ENCODE data around the gene AP3D1. TPM values are rescaled to one million over a fixed set of nuclear protein-coding genes. Genes with fewer than 3 reads are reported as not detected.

The AP3D1 gene
- total RNA-seq, 1 experiment from 2014 or later = 114 TPM

Other genes starting within 250 kb of the AP3D1 start
- gene ADAT3, start 246.2 kb downstream of the AP3D1 start, total RNA-seq (2014; rRNA removed; shearing (Covaris generic)) = 2.6 and 3.0 TPM in 2 replicates
- gene SCAMP4, start 246.2 kb downstream of the AP3D1 start, total RNA-seq (2014; rRNA removed; shearing (Covaris generic)) = 38.5 and 41.7 TPM in 2 replicates
- 45.1 and 49.3 TPM in 2 replicates for gene CSNK1G2, start 210.4 kb downstream of the AP3D1 start, total RNA-seq (2014; rRNA removed; shearing (Covaris generic))
- gene BTBD2, start 135.9 kb downstream of the AP3D1 start, total RNA-seq (2014; rRNA removed; shearing (Covaris generic)) = 30.2 and 34.5 TPM in 2 replicates
- gene MKNK2, start 100.3 kb downstream of the AP3D1 start, total RNA-seq (2014; rRNA removed; shearing (Covaris generic)) = 19.1 and 22.2 TPM in 2 replicates
- 5.0 and 5.1 TPM in 2 replicates for gene MOB3A, start 55.2 kb downstream of the AP3D1 start, total RNA-seq (2014; rRNA removed; shearing (Covaris generic))
- gene IZUMO4, start 54.7 kb downstream of the AP3D1 start, total RNA-seq (2014; rRNA removed; shearing (Covaris generic)) = 0.40 TPM in 1 of 2 replicates, not detected in the other
- gene DOT1L, start 12.4 kb upstream of the AP3D1 start, total RNA-seq (2014; rRNA removed; shearing (Covaris generic)) = 2.1 and 3.8 TPM in 2 replicates
- gene PLEKHJ1, start 84.8 kb upstream of the AP3D1 start, total RNA-seq (2014; rRNA removed; shearing (Covaris generic)) = 44.5 and 45.8 TPM in 2 replicates
- 14.6 and 15.6 TPM in 2 replicates for gene SF3A2, start 85.3 kb upstream of the AP3D1 start, total RNA-seq (2014; rRNA removed; shearing (Covaris generic))
- gene AMH, start 97.8 kb upstream of the AP3D1 start, total RNA-seq (2014; rRNA removed; shearing (Covaris generic)) = 1.5 and 1.6 TPM in 2 replicates
- 0.19 and 0.29 TPM in 2 replicates for gene JSRP1, start 104.9 kb upstream of the AP3D1 start, total RNA-seq (2014; rRNA removed; shearing (Covaris generic))
- gene PEAK3, start 130.6 kb upstream of the AP3D1 start, total RNA-seq (2014; rRNA removed; shearing (Covaris generic)) = not detected in 2 replicates
- 0.08 TPM in 1 of 2 replicates, not detected in the other for gene LINGO3, start 156.6 kb upstream of the AP3D1 start, total RNA-seq (2014; rRNA removed; shearing (Covaris generic))
- 121 and 128 TPM in 2 replicates for gene LSM7, start 177.0 kb upstream of the AP3D1 start, total RNA-seq (2014; rRNA removed; shearing (Covaris generic))
- gene SPPL2B, start 177.1 kb upstream of the AP3D1 start, total RNA-seq (2014; rRNA removed; shearing (Covaris generic)) = 8.2 and 8.8 TPM in 2 replicates
- gene TMPRSS9, start 208.7 kb upstream of the AP3D1 start, total RNA-seq (2014; rRNA removed; shearing (Covaris generic)) = not detected in 2 replicates